Skeletal muscle tissue (tissue), 4 donors: ENCODE measurements around the gene UTF1. TPM values are rescaled to one million over a fixed set of nuclear protein-coding genes. Genes with fewer than 3 reads are reported as not detected.

Source experiments
- H3K27ac ChIP-seq: one replicate; pipeline ENCODE4 v1.7.0; 2013; ENCODE audit warnings: mild to moderate bottlenecking, low read depth, low read length, inconsistent platforms
- H3K27me3 ChIP-seq, 3 donors: one replicate each; pipeline ENCODE4 v1.7.0; 2013; ENCODE audit warnings: low read length in 3 of 3; ENCODE audit not compliant: control insufficient read depth in 3 of 3, insufficient read depth in 3 of 3
- H3K36me3 ChIP-seq, 3 donors: one replicate each; pipeline ENCODE4 v1.7.0; 2013; ENCODE audit warnings: low read length in 3 of 3; ENCODE audit not compliant: control insufficient read depth in 3 of 3, insufficient read depth in 3 of 3
- H3K4me1 ChIP-seq, 3 donors: one replicate each; pipeline ENCODE4 v1.7.0; 2013; ENCODE audit warnings: low read length in 3 of 3, mild to moderate bottlenecking in 3 of 3; ENCODE audit not compliant: control insufficient read depth in 3 of 3, insufficient read depth in 3 of 3
- H3K4me3 ChIP-seq, 3 donors: one replicate each; pipeline ENCODE4 v1.7.0; 2013; ENCODE audit warnings: low read length in 3 of 3
- H3K9ac ChIP-seq, 3 donors: one replicate each; pipeline ENCODE4 v1.7.0; 2013; ENCODE audit warnings: low read length in 3 of 3, mild to moderate bottlenecking in 3 of 3, moderate library complexity in 2 of 3, low read depth in 1 of 3
- H3K9me3 ChIP-seq, 3 donors: one replicate each; pipeline ENCODE4 v1.7.0; 2013; ENCODE audit warnings: low read length in 3 of 3; ENCODE audit not compliant: control insufficient read depth in 3 of 3
- total RNA-seq: library from RNA; depleted of rRNA; stranded (reverse); fragments of >200 nt; gene quantifications from one replicate; pipeline ENCODE4 v1.2.3, GENCODE V29; 2014
- donor health status: Osteomylitis.

Gene UTF1
- total RNA-seq, 1 donor from 2014 or later: not detected

GRCh38 chr10:133270773-133271297 is 40.8 kb downstream of the UTF1 start:
- Histone ChIP-seq H3K9ac (no peak overlapping the region), H3K4me1 (no peaks in the 10 kb centered on the region), H3K27ac (no peak overlapping the region)

GRCh38 chr10:133271521-133272300 is 41.7 kb downstream of the UTF1 start:
- Histone ChIP-seq H3K9ac (no peak overlapping the region), H3K9me3 (no peaks in the 10 kb centered on the region), H3K36me3 (peaks cover 0 to 5% (median 4%) of the 10 kb centered on the region in 3 donors), H3K4me3 (no peak overlapping the region), H3K27me3 (peaks cover 5 to 24% (median 21%) of the 10 kb centered on the region in 3 donors), H3K4me1 (peaks cover 0 to 4% (median 0%) of the 10 kb centered on the region in 3 donors), H3K27ac (no peak overlapping the region)

More at GRCh38 chr10:133270773-133271297, 40.8 kb downstream of the UTF1 start:
- Histone ChIP-seq H3K27me3 (peaks cover under 1 to 15% (median 15%) of the 10 kb centered on the region in 3 donors), H3K9me3 (no peaks in the 10 kb centered on the region), H3K36me3 (peaks cover 0 to 5% (median 4%) of the 10 kb centered on the region in 3 donors), H3K4me3 (no peak overlapping the region)

GRCh38 chr10:133272301-133272963 is 42.4 kb downstream of the UTF1 start:
- Histone ChIP-seq H3K27ac (no peak overlapping the region), H3K9me3 (no peaks in the 10 kb centered on the region), H3K27me3 (peaks cover 5 to 30% (median 24%) of the 10 kb centered on the region in 3 donors), H3K4me3 (no peak overlapping the region), H3K4me1 (peaks cover 0 to 4% (median 0%) of the 10 kb centered on the region in 3 donors), H3K36me3 (peaks cover 0 to 5% (median 4%) of the 10 kb centered on the region in 3 donors), H3K9ac (no peak overlapping the region)

GRCh38 chr10:133272964-133273420 is 43.0 kb downstream of the UTF1 start:
- H3K4me1 ChIP-seq: peaks cover 0 to 4% (median 0%) of the 10 kb centered on the region in 3 donors
- H3K9me3 ChIP-seq: no peaks in the 10 kb centered on the region
- H3K27ac ChIP-seq: no peak overlapping the region
- H3K27me3 ChIP-seq: peaks cover 5 to 32% (median 26%) of the 10 kb centered on the region in 3 donors
- peaks cover 0 to 5% (median 4%) of the 10 kb centered on the region in 3 donors for H3K36me3 ChIP-seq
- H3K4me3 ChIP-seq: no peak overlapping the region
- H3K9ac ChIP-seq: no peak overlapping the region

GRCh38 chr10:133273534-133274143 is 43.6 kb downstream of the UTF1 start:
- Histone ChIP-seq H3K9ac (no peak overlapping the region), H3K4me3 (no peak overlapping the region), H3K4me1 (peaks cover 0 to 4% (median 0%) of the 10 kb centered on the region in 3 donors), H3K36me3 (peaks cover 0 to 7% (median 7%) of the 10 kb centered on the region in 3 donors), H3K27me3 (peaks cover 5 to 32% (median 26%) of the 10 kb centered on the region in 3 donors), H3K9me3 (no peaks in the 10 kb centered on the region), H3K27ac (no peak overlapping the region)

- no peak overlapping the region for H3K4me3 ChIP-seq
- no peak overlapping the region for H3K27ac ChIP-seq
- H3K27me3 ChIP-seq: peaks cover 5 to 32% (median 26%) of the 10 kb centered on the region in 3 donors
- H3K9me3 ChIP-seq: no peaks in the 10 kb centered on the region
- peaks cover 13 to 19% (median 18%) of the 10 kb centered on the region in 3 donors for H3K36me3 ChIP-seq
- H3K9ac ChIP-seq: no peak overlapping the region
- peaks cover 0 to 4% (median 2%) of the 10 kb centered on the region in 3 donors for H3K4me1 ChIP-seq
Observed at GRCh38 chr10:133274751-133275683, 45.0 kb downstream of the UTF1 start.

GRCh38 chr10:133275684-133276092 is 45.7 kb downstream of the UTF1 start:
- peaks cover 0 to 7% (median 4%) of the 10 kb centered on the region in 3 donors for H3K4me1 ChIP-seq
- peaks cover 18 to 20% (median 19%) of the 10 kb centered on the region in 3 donors for H3K36me3 ChIP-seq
- H3K27ac ChIP-seq: no peak overlapping the region
- no peak overlapping the region for H3K9ac ChIP-seq
- H3K27me3 ChIP-seq: peaks cover 5 to 32% (median 26%) of the 10 kb centered on the region in 3 donors
- peak overlapping the region in 1 of 3 donors; percentile 4 for H3K4me3 ChIP-seq
- H3K9me3 ChIP-seq: no peaks in the 10 kb centered on the region

GRCh38 chr10:133276100-133276434 is 46.0 kb downstream of the UTF1 start:
- H3K4me3 ChIP-seq: peak overlapping the region in 1 of 3 donors; percentile 4
- peaks cover 19 to 21% (median 19%) of the 10 kb centered on the region in 3 donors for H3K36me3 ChIP-seq
- H3K27ac ChIP-seq: no peak overlapping the region
- H3K4me1 ChIP-seq: peaks cover 0 to 7% (median 4%) of the 10 kb centered on the region in 3 donors
- peak overlapping the region in 1 of 3 donors; percentile 5 for H3K9ac ChIP-seq
- H3K9me3 ChIP-seq: no peaks in the 10 kb centered on the region
- H3K27me3 ChIP-seq: peaks cover 5 to 32% (median 26%) of the 10 kb centered on the region in 3 donors
